Measurements from ENCODE around the gene LIG1. TPM values are rescaled to one million over a fixed set of nuclear protein-coding genes. Genes with fewer than 3 reads are reported as not detected.

The LIG1 gene
- 100 to 1,000 TPM; 200 to 206 TPM for total RNA-seq

GRCh38 chr19:48169939-48170803 is at the start of gene LIG1, which contains the start of gene ZSWIM9:
Gene LIG1, minus strand, starts transcription at chr19:48170344. Its CDS starts 4,778 bp downstream, at chr19:48165566.
Gene ZSWIM9, plus strand, starts transcription at chr19:48170680. Its CDS starts 1,123 bp downstream, at chr19:48171803.
- Mint-ChIP-seq H3K27ac (peak within 1 kb of the TSS; percentile 95), H3K36me3 (ENCODE audit: low read depth) (peaks cover 33% of the 10 kb centered on the region), H3K27me3 (no peaks in the 10 kb centered on the region), H3K4me3 (peak within 1 kb of the TSS; percentile 86), H3K9me3 (no peaks in the 10 kb centered on the region), H3K4me1 (peaks cover 44% of the 10 kb centered on the region)
- DNase-seq: peak; percentile 91
- CTCF ChIA-PET: interaction anchor here (0.5 to 1.4 kb wide), 4 partner anchors 11 to 144 kb away, joined by 3 read pairs; no protein-coding TSS in a partner anchor
- POLR2A ChIA-PET: interaction anchor here (1.9 kb wide), 1 partner anchor 34 kb away, joined by 6 read pairs; no protein-coding TSS in a partner anchor

- peaks cover 4% of the 10 kb centered on the region for H3K4me1 Mint-ChIP-seq
- ChIA-PET CTCF (interaction anchor here (0.6 to 1.6 kb wide), 3 partner anchors 15 to 218 kb away, joined by 3 to 7 read pairs (median 3); no protein-coding TSS in a partner anchor), POLR2A (no interaction called here)
- no peaks in the 10 kb centered on the region for H3K9me3 Mint-ChIP-seq
- DNase-seq: no peak
- H3K4me3 Mint-ChIP-seq: no peak overlapping the region
- H3K27ac Mint-ChIP-seq: no peak overlapping the region
- peaks cover 56% of the 10 kb centered on the region for H3K36me3 Mint-ChIP-seq (ENCODE audit: low read depth)
- no peaks in the 10 kb centered on the region for H3K27me3 Mint-ChIP-seq
Measured at GRCh38 chr19:48218997-48219396, 48.9 kb upstream of the LIG1 start.

- no peaks in the 10 kb centered on the region for H3K27me3 Mint-ChIP-seq
- no peak overlapping the region for H3K27ac Mint-ChIP-seq
- H3K4me3 Mint-ChIP-seq: no peak overlapping the region
- H3K36me3 Mint-ChIP-seq (ENCODE audit: low read depth): peaks cover 58% of the 10 kb centered on the region
- CTCF ChIA-PET: interaction anchor here (1.7 kb wide), 1 partner anchor 13 kb away, joined by 6 read pairs; no protein-coding TSS in a partner anchor
- POLR2A ChIA-PET: no interaction called here
- no peaks in the 10 kb centered on the region for H3K9me3 Mint-ChIP-seq
- DNase-seq: no peak
- H3K4me1 Mint-ChIP-seq: peaks cover 9% of the 10 kb centered on the region
Measured at GRCh38 chr19:48216933-48217332, 46.8 kb upstream of the LIG1 start.

- DNase-seq: no peak
- Mint-ChIP-seq H3K27me3 (no peaks in the 10 kb centered on the region), H3K9me3 (no peaks in the 10 kb centered on the region), H3K4me1 (peaks cover 15% of the 10 kb centered on the region), H3K27ac (no peak overlapping the region), H3K4me3 (no peak overlapping the region), H3K36me3 (ENCODE audit: low read depth) (peaks cover 70% of the 10 kb centered on the region)
- ChIA-PET POLR2A (no interaction called here), CTCF (interaction anchor here (1.1 to 1.7 kb wide), 2 partner anchors 9 to 10 kb away, joined by 3 to 8 read pairs; no protein-coding TSS in a partner anchor)
Measured at GRCh38 chr19:48213959-48214358, 43.8 kb upstream of the LIG1 start.

GRCh38 chr19:48210005-48210404 is 39.9 kb upstream of the LIG1 start:
- CTCF ChIA-PET: no interaction called here
- DNase-seq: no peak
- H3K4me3 Mint-ChIP-seq: no peak overlapping the region
- no peak overlapping the region for H3K27ac Mint-ChIP-seq
- no peaks in the 10 kb centered on the region for H3K27me3 Mint-ChIP-seq
- POLR2A ChIA-PET: no interaction called here
- no peaks in the 10 kb centered on the region for H3K9me3 Mint-ChIP-seq
- peaks cover 54% of the 10 kb centered on the region for H3K36me3 Mint-ChIP-seq (ENCODE audit: low read depth)
- H3K4me1 Mint-ChIP-seq: peaks cover 33% of the 10 kb centered on the region

GRCh38 chr19:48206397-48207093 is 36.4 kb upstream of the LIG1 start:
- Mint-ChIP-seq H3K9me3 (no peaks in the 10 kb centered on the region), H3K36me3 (ENCODE audit: low read depth) (peaks cover 36% of the 10 kb centered on the region), H3K27ac (peak overlapping the region; percentile 58), H3K27me3 (no peaks in the 10 kb centered on the region), H3K4me3 (no peak overlapping the region), H3K4me1 (peaks cover 35% of the 10 kb centered on the region)
- ChIA-PET CTCF (interaction anchor here (1.1 to 1.7 kb wide), 2 partner anchors 12 to 53 kb away, joined by 4 to 6 read pairs; no protein-coding TSS in a partner anchor), POLR2A (no interaction called here)
- DNase-seq: no peak

GRCh38 chr19:48203794-48204628 is 33.9 kb upstream of the LIG1 start:
- Mint-ChIP-seq H3K27ac (no peak overlapping the region), H3K4me3 (no peak overlapping the region), H3K9me3 (no peaks in the 10 kb centered on the region), H3K36me3 (ENCODE audit: low read depth) (peaks cover 18% of the 10 kb centered on the region), H3K27me3 (no peaks in the 10 kb centered on the region), H3K4me1 (peaks cover 29% of the 10 kb centered on the region)
- POLR2A ChIA-PET: interaction anchor here (0.6 to 1.5 kb wide), 5 partner anchors 34 to 643 kb away, joined by 3 to 9 read pairs (median 6); partner anchors contain the start of genes CARD8, LIG1 and ZSWIM9
- CTCF ChIA-PET: interaction anchor here (0.7 to 3.1 kb wide), 12 partner anchors 8 to 130 kb away, joined by 3 to 14 read pairs (median 4); partner anchors contain the start of gene ZSWIM9
- DNase-seq: peak; percentile 95

GRCh38 chr19:48203222-48203793 is 33.2 kb upstream of the LIG1 start:
- Mint-ChIP-seq H3K27ac (peak overlapping the region; percentile 51), H3K4me3 (no peak overlapping the region), H3K9me3 (no peaks in the 10 kb centered on the region)

GRCh38 chr19:48196933-48197665 is 27.0 kb upstream of the LIG1 start:
- ChIA-PET CTCF (no interaction called here), POLR2A (no interaction called here)
- peaks cover 4% of the 10 kb centered on the region for H3K4me1 Mint-ChIP-seq

More at GRCh38 chr19:48203222-48203793, 33.2 kb upstream of the LIG1 start:
- DNase-seq: no peak
- peaks cover 28% of the 10 kb centered on the region for H3K4me1 Mint-ChIP-seq
- peaks cover 16% of the 10 kb centered on the region for H3K36me3 Mint-ChIP-seq (ENCODE audit: low read depth)
- CTCF ChIA-PET: interaction anchor here (0.7 to 3.1 kb wide), 13 partner anchors 9 to 131 kb away, joined by 3 to 14 read pairs (median 4); partner anchors contain the start of gene ZSWIM9
- no peaks in the 10 kb centered on the region for H3K27me3 Mint-ChIP-seq
- POLR2A ChIA-PET: interaction anchor here (0.6 to 1.5 kb wide), 5 partner anchors 33 to 643 kb away, joined by 3 to 9 read pairs (median 6); partner anchors contain the start of genes CARD8, LIG1 and ZSWIM9

GRCh38 chr19:48196321-48196763 is 26.2 kb upstream of the LIG1 start:
- Mint-ChIP-seq H3K36me3 (ENCODE audit: low read depth) (no peaks in the 10 kb centered on the region), H3K27ac (no peak overlapping the region), H3K4me3 (no peak overlapping the region), H3K4me1 (no peaks in the 10 kb centered on the region), H3K9me3 (no peaks in the 10 kb centered on the region), H3K27me3 (no peaks in the 10 kb centered on the region)
- DNase-seq: no peak
- ChIA-PET POLR2A (no interaction called here), CTCF (interaction anchor here (0.6 to 2.5 kb wide), 2 partner anchors 10 to 982 kb away, joined by 3 to 6 read pairs; no protein-coding TSS in a partner anchor)

More at GRCh38 chr19:48196933-48197665, 27.0 kb upstream of the LIG1 start:
- Mint-ChIP-seq H3K27me3 (no peaks in the 10 kb centered on the region), H3K4me3 (no peak overlapping the region), H3K36me3 (ENCODE audit: low read depth) (no peaks in the 10 kb centered on the region), H3K27ac (no peak overlapping the region), H3K9me3 (no peaks in the 10 kb centered on the region)
- DNase-seq: no peak

All from activated CD4-positive, alpha-beta T cell treated with anti-CD3 and anti-CD28 coated beads, Interleukin-2, amount 10 ng/mL, durations not matched to agents 7 days and 5 days (primary cell).